ENCODE measurements around the gene NCK1. TPM values are rescaled to one million over a fixed set of nuclear protein-coding genes. Genes with fewer than 3 reads are reported as not detected.
A peak's percentile ranks its signal among the peaks of the same experiment; 100 is the strongest.

NCK1 gene
- total and polyA plus RNA-seq, 2 experiments from 2014 or later: 28.4 to 28.7 TPM

GRCh38 chr3:136901391-136901790 lies 39.4 kb downstream of the NCK1 start:
- H4K20me1 ChIP-seq (replicated peaks; ENCODE audit: insufficient read depth): peaks cover 18% of the 10 kb centered on the region

More at GRCh38 chr3:136901391-136901790, 39.4 kb downstream of the NCK1 start:
- Histone ChIP-seq H3K27ac (ENCODE audit: low read depth) (peak overlapping the region; percentile 72; the same call in 1 of the 2 replicates), H3K79me2 (replicated peaks; ENCODE audit: insufficient read depth) (peaks cover 100% of the 10 kb centered on the region), H3K4me2 (peak overlapping the region; percentile 52), H3K36me3 (ENCODE audit: insufficient read depth) (no peaks in the 10 kb centered on the region), H3F3A (replicated peaks; ENCODE audit: low read depth) (no peaks in the 10 kb centered on the region), H3K27me3 (ENCODE audit: insufficient read depth) (no peaks in the 10 kb centered on the region), H2AFZ (no peak overlapping the region), H3K9me2 (ENCODE audit: insufficient read depth) (no peaks in the 10 kb centered on the region), H3K4me1 (ENCODE audit: insufficient read depth) (peaks cover 60% of the 10 kb centered on the region), H3K4me3 (0 out of 2 replicates have a peak overlapping the region, but pooled peaks have one; percentile 17)
- ATAC-seq (no peak), DNase-seq (ENCODE audit: low spot score) (no peak)
- Mint-ChIP-seq H3K27me3 (ENCODE audit: insufficient read depth, low read depth, poor library complexity) (peaks cover 3% of the 10 kb centered on the region), H3K36me3 (ENCODE audit: low read depth) (peaks cover 12% of the 10 kb centered on the region), H3K27ac (peak overlapping the region; percentile 94), H3K4me3 (no peak overlapping the region), H3K9me3 (no peaks in the 10 kb centered on the region; the same call in 2 of the 3 replicates), H3K4me1 (peaks cover 51% of the 10 kb centered on the region)
- TF ChIP-seq ETS1 (IDR thresholded peaks at IDR 0.05) (no peak), ZNF462 (CRISPR knock-in tag; IDR thresholded peaks at IDR 0.05) (no peak), NANOG (IDR thresholded peaks at IDR 0.05; ENCODE audit: borderline replicate concordance) (no peak), ZNF114 (CRISPR knock-in tag; IDR thresholded peaks at IDR 0.05) (no peak), CREB1 (CRISPR knock-in tag; IDR thresholded peaks at IDR 0.05; ENCODE audit: low read depth) (no peak), ZNF331 (CRISPR knock-in tag; IDR thresholded peaks at IDR 0.05; ENCODE audit: low read depth) (no peak), EZH2 (IDR thresholded peaks at IDR 0.05; ENCODE audit: low read depth, unreplicated experiment) (no peak), STAT1 (IDR thresholded peaks at IDR 0.05; ENCODE audit: unreplicated experiment) (no peak)
